Activated CD4-positive, alpha-beta T cell treated with anti-CD3 and anti-CD28 coated beads for 24 hours (primary cell): ENCODE data around the gene KCNG2.

Experiments used
- DNase-seq, 2 donors: peaks; one replicate each; pipeline ENCODE4 v3.0.0-alpha.2; 2020; ENCODE audit warnings: low read depth in 2 of 2

KCNG2 gene

GRCh38 chr18:79784965-79785770, 12.6 kb upstream of the KCNG2 start:
- no peak for DNase-seq

GRCh38 chr18:79785831-79786230, 11.9 kb upstream of the KCNG2 start:
- DNase-seq = no peak

- DNase-seq = no peak
These were observed 11.4 kb upstream of the KCNG2 start for GRCh38 chr18:79786304-79786703.

- no peak for DNase-seq
These were observed 10.8 kb upstream of the KCNG2 start for GRCh38 chr18:79786786-79787526.

DNA sequence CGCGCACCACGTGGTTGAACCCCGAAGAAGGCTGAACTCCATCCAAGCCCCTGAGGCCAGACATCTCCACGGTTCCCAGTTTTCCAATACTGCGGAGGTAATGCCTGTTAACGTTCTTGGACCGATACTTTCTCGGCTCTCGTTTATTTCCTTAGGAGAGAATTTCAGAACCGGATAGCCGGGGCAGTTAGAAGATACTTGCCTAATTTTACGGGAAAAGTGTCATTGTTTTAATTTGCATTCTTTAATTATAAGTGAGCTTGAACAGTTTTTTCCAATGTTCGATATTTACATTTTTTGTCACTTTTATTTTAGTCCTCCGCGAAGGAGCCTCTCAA, 10.2 kb upstream of the KCNG2 start:
- no peak for DNase-seq

GRCh38 chr18:79787865-79788733, 9.6 kb upstream of the KCNG2 start:
- DNase-seq = no peak

GRCh38 chr18:79788734-79789085, 9.0 kb upstream of the KCNG2 start:
- no peak for DNase-seq

- DNase-seq = no peak
These were observed 8.4 kb upstream of the KCNG2 start for GRCh38 chr18:79789091-79789891.

GRCh38 chr18:79789901-79790890, 7.5 kb upstream of the KCNG2 start:
- DNase-seq = no peak

DNA sequence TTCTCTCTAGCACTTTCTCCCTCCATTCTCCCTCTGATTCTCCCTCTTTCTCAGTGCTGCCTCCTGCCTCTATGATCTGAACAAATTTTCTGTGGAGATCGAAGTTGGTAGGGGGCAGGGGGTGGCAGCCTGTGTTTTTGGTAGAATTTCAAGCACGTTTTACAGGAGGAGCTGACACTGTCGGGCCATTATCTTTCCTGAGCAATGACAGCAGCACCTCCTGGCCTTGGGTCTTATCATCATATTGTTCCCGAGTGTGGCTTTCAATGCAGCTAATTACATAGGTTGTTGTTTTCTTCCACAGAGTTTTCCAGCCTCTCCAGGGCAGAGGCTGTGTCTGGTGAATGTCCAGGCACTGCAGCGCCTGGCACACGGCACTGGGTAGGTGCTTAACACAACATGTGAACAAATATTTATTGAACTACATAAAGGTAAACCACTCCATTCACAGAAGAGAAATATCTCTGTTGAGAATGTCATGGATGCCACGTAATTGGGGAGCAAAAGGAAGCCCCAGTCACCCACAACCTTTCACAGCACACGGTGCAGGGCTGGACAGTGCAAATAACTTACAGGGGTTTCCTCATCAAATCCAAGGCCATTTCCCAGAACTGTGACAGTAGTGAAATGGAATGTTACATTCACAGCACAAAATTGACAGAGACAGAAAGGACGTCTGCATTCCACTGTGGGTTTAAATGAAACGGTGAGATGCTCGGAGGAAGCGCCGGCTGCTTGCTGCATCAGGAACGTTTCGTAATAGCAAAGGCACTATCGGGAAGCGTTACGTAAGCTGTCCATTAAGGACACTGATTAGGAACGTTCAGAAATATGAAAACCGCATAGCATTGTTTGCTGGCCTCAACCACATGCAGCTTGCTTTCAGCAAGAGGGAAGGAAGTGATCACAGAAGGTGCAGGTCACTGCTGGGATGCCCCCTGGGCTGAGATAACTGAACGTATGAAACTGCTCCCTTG, 6.5 kb upstream of the KCNG2 start:
- DNase-seq = no peak

GRCh38 chr18:79792096-79792987, 5.4 kb upstream of the KCNG2 start:
- no peak for DNase-seq

DNA sequence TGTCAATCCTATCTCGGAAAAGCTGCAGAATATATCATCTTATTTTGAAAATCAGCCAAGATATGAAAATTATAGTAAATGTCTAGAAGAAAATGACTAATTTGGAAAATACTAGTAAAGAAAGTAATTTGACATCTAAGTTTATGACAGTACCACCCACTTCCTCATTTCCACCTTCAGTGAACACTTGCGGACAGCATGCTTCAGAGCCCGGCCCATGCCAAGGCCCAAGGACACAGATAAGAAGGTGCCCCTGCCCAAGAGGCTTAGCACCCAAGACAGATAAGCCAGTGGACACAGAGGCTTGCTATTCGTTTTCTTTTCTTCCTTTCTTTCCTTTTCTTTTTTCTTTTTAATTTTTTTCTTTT, 4.8 kb upstream of the KCNG2 start:
- DNase-seq = no peak

DNA sequence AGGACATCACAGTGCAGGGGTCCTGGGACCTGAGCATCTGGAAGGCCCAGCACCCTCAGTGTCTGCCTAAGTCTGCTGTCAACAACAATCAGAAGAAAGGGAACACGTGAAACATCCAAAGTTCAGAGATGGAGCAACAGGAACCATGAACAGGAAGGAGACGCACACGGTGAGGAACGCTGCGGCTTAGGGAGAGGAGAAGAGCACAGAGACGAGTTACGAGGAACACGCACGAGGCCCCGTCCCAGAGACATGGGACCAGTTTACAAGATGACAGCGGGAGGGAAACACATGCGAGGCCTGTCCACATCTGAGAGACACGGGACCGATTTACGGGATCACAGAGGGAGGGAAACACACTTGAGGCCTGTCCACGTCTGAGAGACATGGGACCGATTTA, 2.9 kb upstream of the KCNG2 start:
- no peak for DNase-seq

- no peak for DNase-seq
These were observed 2.3 kb upstream of the KCNG2 start for GRCh38 chr18:79795446-79795845.

- no peak for DNase-seq
These were observed 1.7 kb upstream of the KCNG2 start for GRCh38 chr18:79796016-79796415.

DNA sequence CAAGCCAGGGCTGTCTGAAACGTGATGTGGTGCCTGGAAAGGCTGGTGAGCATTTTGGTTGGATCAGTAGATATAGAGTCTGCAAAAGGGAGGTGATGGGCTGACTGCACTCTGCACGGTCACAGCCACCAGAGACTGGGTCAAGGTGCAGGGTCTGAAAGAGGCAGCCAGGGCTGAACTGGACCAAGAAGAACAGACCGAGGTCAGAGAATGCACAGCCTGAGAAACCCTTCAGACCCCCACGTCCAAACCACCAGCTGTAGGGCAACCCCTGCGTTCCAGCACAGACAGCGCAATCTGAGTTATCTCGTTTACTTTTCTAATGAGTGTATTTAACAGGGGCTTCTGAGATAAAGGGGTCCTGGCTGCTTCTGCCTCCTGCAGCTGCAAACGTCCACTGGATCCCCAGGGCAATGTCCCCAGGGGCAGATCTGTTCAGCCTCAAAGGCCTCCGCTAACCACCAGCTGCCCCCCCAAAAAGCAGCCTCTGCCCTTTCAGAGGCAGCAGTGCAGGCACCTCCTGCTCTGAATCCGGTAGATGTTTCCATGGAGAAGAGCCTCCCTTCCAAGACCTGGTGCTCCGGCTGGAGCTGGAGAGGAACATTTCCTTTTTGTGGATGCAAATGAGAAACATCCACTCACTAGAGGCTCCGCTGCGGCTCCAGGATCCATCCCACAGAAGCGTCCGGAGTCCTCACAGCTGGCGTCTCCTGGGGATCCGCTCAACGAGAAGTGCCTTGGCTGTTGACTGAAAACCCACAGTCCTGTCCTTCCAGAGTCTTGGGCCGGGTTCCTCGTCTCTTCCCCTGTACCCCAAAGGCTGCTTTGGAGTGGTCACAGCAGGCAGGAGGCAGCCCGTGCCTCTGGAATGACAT, 970 bp upstream of the KCNG2 start:
- no peak for DNase-seq

GRCh38 chr18:79798346-79798998, 734 bp downstream of the KCNG2 start:
- DNase-seq = no peak
